Fibroblast of lung (primary cell): ENCODE measurements around the gene PRKAA1.
"Not testable (repeated sequence)": the region's sequence is repeated elsewhere in the genome, so short reads cannot be mapped to it uniquely, and the experiment has no call there.

Experiments used
- EZH2 ChIP-seq: IDR thresholded peaks from 2 replicates; pipeline ENCODE4 v1.5.1; 2012; ENCODE audit warnings: low read length, control low read depth, mild to moderate bottlenecking; ENCODE audit errors: missing control alignments
- TF ChIP-seq, protein P1 (sequence below), 2 donors: IDR thresholded peaks in 1 of 2; conservative IDR thresholded peaks in 1 of 2; 1 replicate in 1 of 2; 2 replicates in 1 of 2; pipeline ENCODE4 v1.5.1; 2011 to 2012; ENCODE audit warnings: low read length in 2 of 2, control low read depth in 1 of 2, inconsistent platforms in 1 of 2, low read depth in 1 of 2, mild to moderate bottlenecking in 1 of 2

GRCh38 chr5:40710575-40710974 lies 87.6 kb downstream of the PRKAA1 start:
- TF ChIP-seq, protein P1, sequence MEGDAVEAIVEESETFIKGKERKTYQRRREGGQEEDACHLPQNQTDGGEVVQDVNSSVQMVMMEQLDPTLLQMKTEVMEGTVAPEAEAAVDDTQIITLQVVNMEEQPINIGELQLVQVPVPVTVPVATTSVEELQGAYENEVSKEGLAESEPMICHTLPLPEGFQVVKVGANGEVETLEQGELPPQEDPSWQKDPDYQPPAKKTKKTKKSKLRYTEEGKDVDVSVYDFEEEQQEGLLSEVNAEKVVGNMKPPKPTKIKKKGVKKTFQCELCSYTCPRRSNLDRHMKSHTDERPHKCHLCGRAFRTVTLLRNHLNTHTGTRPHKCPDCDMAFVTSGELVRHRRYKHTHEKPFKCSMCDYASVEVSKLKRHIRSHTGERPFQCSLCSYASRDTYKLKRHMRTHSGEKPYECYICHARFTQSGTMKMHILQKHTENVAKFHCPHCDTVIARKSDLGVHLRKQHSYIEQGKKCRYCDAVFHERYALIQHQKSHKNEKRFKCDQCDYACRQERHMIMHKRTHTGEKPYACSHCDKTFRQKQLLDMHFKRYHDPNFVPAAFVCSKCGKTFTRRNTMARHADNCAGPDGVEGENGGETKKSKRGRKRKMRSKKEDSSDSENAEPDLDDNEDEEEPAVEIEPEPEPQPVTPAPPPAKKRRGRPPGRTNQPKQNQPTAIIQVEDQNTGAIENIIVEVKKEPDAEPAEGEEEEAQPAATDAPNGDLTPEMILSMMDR (conservative IDR thresholded peaks at IDR 0.05 in 1 of 2, IDR thresholded peaks at IDR 0.05 in 1 of 2; ENCODE audit: low read depth in 1 of 2, low read length in 2 of 2): not testable (repeated sequence)
- not testable (repeated sequence) for TF ChIP-seq EZH2
